ENCODE results near the gene FAM184B. TPM values are rescaled to one million over a fixed set of nuclear protein-coding genes. Genes with fewer than 3 reads are reported as not detected.

FAM184B gene
- polyA plus RNA-seq, 1 donor from 2014 or later, result 0.10 TPM

DNA sequence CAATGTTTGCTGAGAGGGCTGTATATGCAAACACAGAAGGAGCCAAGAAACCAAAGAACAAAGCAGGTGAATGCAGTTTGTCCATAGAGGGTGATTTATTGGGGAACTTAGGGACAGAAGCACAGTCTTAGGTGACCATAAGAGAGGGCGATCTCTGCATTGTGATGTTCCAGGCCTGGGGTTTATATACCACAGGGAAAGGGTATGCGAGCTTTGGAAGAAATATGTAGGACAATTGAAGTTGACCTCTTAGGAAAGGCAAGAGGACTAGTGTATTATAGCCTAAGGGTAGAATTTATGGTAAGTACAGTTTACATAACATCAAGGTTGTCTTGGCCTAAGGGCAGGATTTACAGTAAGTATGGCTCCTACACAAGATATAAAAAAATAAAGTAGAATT lies 27.8 kb downstream of the FAM184B start:
- TF ChIP-seq, protein P1, sequence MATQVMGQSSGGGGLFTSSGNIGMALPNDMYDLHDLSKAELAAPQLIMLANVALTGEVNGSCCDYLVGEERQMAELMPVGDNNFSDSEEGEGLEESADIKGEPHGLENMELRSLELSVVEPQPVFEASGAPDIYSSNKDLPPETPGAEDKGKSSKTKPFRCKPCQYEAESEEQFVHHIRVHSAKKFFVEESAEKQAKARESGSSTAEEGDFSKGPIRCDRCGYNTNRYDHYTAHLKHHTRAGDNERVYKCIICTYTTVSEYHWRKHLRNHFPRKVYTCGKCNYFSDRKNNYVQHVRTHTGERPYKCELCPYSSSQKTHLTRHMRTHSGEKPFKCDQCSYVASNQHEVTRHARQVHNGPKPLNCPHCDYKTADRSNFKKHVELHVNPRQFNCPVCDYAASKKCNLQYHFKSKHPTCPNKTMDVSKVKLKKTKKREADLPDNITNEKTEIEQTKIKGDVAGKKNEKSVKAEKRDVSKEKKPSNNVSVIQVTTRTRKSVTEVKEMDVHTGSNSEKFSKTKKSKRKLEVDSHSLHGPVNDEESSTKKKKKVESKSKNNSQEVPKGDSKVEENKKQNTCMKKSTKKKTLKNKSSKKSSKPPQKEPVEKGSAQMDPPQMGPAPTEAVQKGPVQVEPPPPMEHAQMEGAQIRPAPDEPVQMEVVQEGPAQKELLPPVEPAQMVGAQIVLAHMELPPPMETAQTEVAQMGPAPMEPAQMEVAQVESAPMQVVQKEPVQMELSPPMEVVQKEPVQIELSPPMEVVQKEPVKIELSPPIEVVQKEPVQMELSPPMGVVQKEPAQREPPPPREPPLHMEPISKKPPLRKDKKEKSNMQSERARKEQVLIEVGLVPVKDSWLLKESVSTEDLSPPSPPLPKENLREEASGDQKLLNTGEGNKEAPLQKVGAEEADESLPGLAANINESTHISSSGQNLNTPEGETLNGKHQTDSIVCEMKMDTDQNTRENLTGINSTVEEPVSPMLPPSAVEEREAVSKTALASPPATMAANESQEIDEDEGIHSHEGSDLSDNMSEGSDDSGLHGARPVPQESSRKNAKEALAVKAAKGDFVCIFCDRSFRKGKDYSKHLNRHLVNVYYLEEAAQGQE (IDR thresholded peaks at IDR 0.05; ENCODE audit: borderline replicate concordance), result no peak
- TF ChIP-seq SMC3 (conservative IDR thresholded peaks at IDR 0.05; ENCODE audit: poor library complexity), result no peak

DNA sequence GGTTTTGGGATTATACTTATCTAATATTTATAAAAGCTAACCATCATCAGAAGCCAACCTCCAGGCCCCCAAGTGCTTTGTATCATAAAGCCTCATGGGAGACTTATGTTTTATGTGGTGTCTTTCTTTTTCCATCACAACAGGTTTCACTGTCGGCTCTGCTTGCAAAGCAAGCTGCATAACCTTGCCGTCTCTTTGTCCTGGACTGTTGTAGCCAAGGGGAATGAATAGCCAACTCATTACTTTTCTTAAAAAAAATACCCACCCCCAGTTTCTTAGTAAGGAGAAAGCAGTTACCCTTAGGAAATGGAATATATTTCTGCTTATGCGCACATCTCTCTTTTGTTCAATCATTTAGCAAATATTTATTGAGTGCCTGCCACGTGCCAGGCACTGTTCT lies 40.7 kb downstream of the FAM184B start:
- no peak for TF ChIP-seq EZH2 (IDR thresholded peaks at IDR 0.05; ENCODE audit: borderline replicate concordance, insufficient read depth, low read length, poor library complexity, severe bottlenecking)
- TF ChIP-seq, protein P2, sequence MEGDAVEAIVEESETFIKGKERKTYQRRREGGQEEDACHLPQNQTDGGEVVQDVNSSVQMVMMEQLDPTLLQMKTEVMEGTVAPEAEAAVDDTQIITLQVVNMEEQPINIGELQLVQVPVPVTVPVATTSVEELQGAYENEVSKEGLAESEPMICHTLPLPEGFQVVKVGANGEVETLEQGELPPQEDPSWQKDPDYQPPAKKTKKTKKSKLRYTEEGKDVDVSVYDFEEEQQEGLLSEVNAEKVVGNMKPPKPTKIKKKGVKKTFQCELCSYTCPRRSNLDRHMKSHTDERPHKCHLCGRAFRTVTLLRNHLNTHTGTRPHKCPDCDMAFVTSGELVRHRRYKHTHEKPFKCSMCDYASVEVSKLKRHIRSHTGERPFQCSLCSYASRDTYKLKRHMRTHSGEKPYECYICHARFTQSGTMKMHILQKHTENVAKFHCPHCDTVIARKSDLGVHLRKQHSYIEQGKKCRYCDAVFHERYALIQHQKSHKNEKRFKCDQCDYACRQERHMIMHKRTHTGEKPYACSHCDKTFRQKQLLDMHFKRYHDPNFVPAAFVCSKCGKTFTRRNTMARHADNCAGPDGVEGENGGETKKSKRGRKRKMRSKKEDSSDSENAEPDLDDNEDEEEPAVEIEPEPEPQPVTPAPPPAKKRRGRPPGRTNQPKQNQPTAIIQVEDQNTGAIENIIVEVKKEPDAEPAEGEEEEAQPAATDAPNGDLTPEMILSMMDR (IDR thresholded peaks at IDR 0.05; ENCODE audit: poor library complexity, severe bottlenecking), result no peak
- no peak overlapping the region for H2AFZ ChIP-seq (ENCODE audit: low read depth, low read length)
- H3K9me3 ChIP-seq (ENCODE audit: low read length), result no peaks in the 10 kb centered on the region
- H3K4me2 ChIP-seq (ENCODE audit: low read length), result no peak overlapping the region
- no peaks in the 10 kb centered on the region for H4K20me1 ChIP-seq (ENCODE audit: insufficient read depth)
- no peaks in the 10 kb centered on the region for H3K27me3 ChIP-seq (ENCODE audit: insufficient read depth, low read depth, low read length)
- H3K9ac ChIP-seq (ENCODE audit: low read length), result no peak overlapping the region
- no peaks in the 10 kb centered on the region for H3K79me2 ChIP-seq (replicated peaks; ENCODE audit: insufficient read depth, low read length)
- H3K36me3 ChIP-seq (ENCODE audit: insufficient read depth, low read length), result no peaks in the 10 kb centered on the region
- no peak overlapping the region for H3K4me3 ChIP-seq (ENCODE audit: low read length)
- H3K9me2 ChIP-seq (ENCODE audit: insufficient read depth, low read length), result no peaks in the 10 kb centered on the region
- H3K27ac ChIP-seq (ENCODE audit: low read length), result no peak overlapping the region
- H3F3A ChIP-seq (ENCODE audit: insufficient read depth, low read length, poor library complexity, severe bottlenecking), result no peaks in the 10 kb centered on the region

More for the DNA sequence above, 27.8 kb downstream of the FAM184B start:
- Histone ChIP-seq H3F3A (ENCODE audit: insufficient read depth, low read length, poor library complexity, severe bottlenecking) (no peaks in the 10 kb centered on the region), H2AFZ (ENCODE audit: low read depth, low read length) (no peak overlapping the region), H3K9ac (ENCODE audit: low read length) (no peak overlapping the region), H4K20me1 (ENCODE audit: insufficient read depth) (no peaks in the 10 kb centered on the region), H3K36me3 (ENCODE audit: insufficient read depth, low read length) (no peaks in the 10 kb centered on the region), H3K4me3 (ENCODE audit: low read length) (no peak overlapping the region), H3K27ac (ENCODE audit: low read length) (no peak overlapping the region), H3K4me2 (ENCODE audit: low read length) (no peak overlapping the region), H3K27me3 (ENCODE audit: insufficient read depth, low read depth, low read length) (no peaks in the 10 kb centered on the region), H3K79me2 (replicated peaks; ENCODE audit: insufficient read depth, low read length) (no peaks in the 10 kb centered on the region), H3K9me3 (ENCODE audit: low read length) (no peaks in the 10 kb centered on the region), H3K9me2 (ENCODE audit: insufficient read depth, low read length) (no peaks in the 10 kb centered on the region)

DNA sequence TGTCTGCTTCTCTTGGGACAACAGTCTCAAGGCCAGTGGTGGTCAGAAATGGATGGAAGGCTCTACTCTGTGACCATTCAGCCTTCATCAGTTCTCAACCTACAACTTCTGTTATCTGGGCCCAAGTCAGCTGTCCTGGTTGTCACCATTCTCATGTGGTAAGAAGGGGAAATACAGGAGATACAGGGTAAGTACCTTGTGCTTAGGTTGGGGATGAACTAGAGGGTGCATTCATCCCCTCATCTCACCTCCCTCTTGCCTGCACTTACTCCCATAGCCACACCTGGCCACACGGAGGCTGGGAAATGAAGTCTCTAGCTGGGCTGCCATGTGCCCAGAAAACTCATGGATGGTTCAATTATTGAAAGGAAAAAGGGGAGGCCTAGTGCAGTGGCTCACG lies 44.9 kb downstream of the FAM184B start:
- Histone ChIP-seq H4K20me1 (ENCODE audit: insufficient read depth) (no peaks in the 10 kb centered on the region), H3K9me2 (ENCODE audit: insufficient read depth, low read length) (no peaks in the 10 kb centered on the region), H2AFZ (ENCODE audit: low read depth, low read length) (no peak overlapping the region), H3K27me3 (ENCODE audit: insufficient read depth, low read depth, low read length) (no peaks in the 10 kb centered on the region), H3F3A (ENCODE audit: insufficient read depth, low read length, poor library complexity, severe bottlenecking) (no peaks in the 10 kb centered on the region), H3K9me3 (ENCODE audit: low read length) (no peaks in the 10 kb centered on the region), H3K27ac (ENCODE audit: low read length) (no peak overlapping the region), H3K36me3 (ENCODE audit: insufficient read depth, low read length) (no peaks in the 10 kb centered on the region), H3K4me2 (ENCODE audit: low read length) (no peak overlapping the region), H3K79me2 (replicated peaks; ENCODE audit: insufficient read depth, low read length) (no peaks in the 10 kb centered on the region), H3K9ac (ENCODE audit: low read length) (no peak overlapping the region), H3K4me3 (ENCODE audit: low read length) (no peak overlapping the region)
- TF ChIP-seq EP300 (conservative IDR thresholded peaks at IDR 0.05; ENCODE audit: poor library complexity, severe bottlenecking) (no peak), RAD21 (conservative IDR thresholded peaks at IDR 0.05) (no peak), POLR2AphosphoS5 (IDR thresholded peaks at IDR 0.05) (no peak)
- TF ChIP-seq, protein P2 (IDR thresholded peaks at IDR 0.05; ENCODE audit: poor library complexity, severe bottlenecking), result no peak
- TF ChIP-seq, protein P1 (IDR thresholded peaks at IDR 0.05; ENCODE audit: borderline replicate concordance), result no peak

Measured in neural cell (in vitro differentiated cells).